WI38 (cell line): Measurements from ENCODE around the gene ITGA11.

Source experiments
- H3K4me3 ChIP-seq: 2 replicates; pipeline ENCODE4 v1.5.1; 2011; ENCODE audit warnings: low read depth, mild to moderate bottlenecking, control low read depth, low read length
- CTCF ChIP-seq: IDR thresholded peaks from 2 replicates; pipeline ENCODE4 v1.5.1; 2012; ENCODE audit warnings: low read depth, mild to moderate bottlenecking, control low read depth, low read length

ITGA11 gene

GRCh38 chr15:68385671-68386586 lies 46.0 kb downstream of the ITGA11 start:
- no peak for TF ChIP-seq CTCF
- H3K4me3 ChIP-seq, result no peak overlapping the region

DNA sequence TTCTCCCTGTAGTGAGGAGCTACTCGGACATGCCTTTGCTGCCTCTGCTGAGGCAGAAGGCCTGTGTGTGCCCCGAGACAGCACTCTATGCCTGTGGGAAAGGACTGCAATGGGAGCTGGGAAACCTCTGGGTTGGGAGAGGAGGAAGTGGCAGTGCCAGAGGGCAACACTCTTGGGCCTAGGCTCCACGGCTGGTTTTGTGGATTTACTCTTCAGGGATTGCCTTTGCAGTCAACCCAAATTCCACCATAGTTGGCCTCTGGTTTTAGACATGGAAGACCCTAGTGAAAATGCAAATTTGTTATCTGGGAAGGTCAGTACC lies 46.8 kb downstream of the ITGA11 start:
- no peak for TF ChIP-seq CTCF
- no peak overlapping the region for H3K4me3 ChIP-seq

GRCh38 chr15:68384451-68385239 lies 47.3 kb downstream of the ITGA11 start:
- no peak for TF ChIP-seq CTCF
- H3K4me3 ChIP-seq, result no peak overlapping the region

DNA sequence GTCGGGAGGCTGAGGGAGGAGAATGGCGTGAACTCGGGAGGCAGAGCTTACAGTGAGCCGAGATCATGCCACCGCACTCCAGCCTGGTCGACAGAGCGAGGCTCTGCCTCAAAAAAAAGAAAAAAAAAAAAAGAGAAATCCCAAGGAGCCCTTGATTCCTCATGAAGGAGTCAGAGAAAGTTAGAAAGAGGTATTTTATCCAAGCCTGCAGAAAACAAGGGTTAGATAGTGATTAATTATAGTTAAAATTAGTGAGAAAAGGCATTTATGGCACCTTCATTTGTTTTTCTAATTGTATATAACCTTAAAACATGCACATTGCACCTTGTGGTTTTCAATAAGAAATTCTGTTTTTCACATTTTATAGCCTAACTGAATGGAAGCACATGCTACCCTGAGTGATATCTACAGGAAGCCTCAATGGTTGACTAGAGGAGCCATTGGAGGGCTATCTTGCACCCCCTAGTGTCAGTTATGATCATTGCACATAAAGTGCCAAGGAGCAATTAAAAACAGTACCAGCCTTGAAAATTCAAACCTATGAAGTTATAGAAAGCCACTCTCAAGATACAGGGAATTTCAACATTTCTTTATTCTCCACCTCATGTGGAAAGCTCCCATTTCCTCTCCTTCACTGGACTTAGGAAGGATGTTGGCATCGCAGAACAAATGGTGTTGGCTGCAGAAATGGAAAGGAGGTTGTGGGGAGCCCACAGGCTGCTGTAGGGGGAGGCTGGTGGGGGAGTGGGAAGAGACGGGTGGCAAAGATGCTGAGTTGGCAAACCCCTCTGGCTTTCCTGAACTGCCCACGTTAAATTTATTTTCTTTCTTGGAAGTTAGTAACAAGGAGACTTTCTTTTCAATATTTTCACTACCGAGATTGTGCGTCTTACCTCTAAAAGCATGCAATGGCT lies 48.5 kb downstream of the ITGA11 start:
- TF ChIP-seq CTCF, result peak; percentile 64
- no peak overlapping the region for H3K4me3 ChIP-seq

DNA sequence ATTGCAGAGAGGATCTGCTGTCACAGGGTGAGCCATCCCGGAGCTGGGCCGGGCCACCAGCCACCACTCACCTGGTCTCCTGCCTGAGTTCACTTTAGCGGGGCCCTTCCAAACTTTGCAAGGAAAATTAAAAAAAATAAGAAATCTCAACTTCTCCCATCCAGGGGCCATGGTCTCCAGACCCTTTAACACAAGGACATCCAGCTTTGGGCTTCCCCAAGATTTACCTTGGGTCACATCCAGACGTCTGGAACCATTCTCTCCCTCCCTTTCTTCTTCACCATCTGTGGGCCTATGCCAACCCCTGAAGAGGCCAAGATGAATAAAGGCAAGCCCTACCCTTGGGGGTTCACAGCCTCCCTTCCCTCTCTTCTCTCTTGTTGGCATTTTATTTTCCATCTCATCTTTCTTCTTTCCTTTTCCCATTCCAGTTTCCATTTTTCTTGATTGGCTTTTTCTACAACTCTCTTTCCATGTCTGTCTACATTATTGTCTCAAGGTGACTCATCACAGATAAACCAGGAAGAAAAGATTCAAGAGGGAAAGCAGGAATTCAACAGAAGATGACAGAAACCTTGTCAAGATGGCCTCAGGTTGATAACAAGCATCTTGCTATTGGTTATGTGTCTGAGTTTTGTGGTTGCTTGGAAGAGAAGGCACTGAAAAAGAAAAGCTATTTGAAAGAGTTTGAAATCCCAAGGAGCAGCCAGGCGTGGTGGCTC lies 49.5 kb downstream of the ITGA11 start:
- H3K4me3 ChIP-seq, result no peak overlapping the region
- TF ChIP-seq CTCF, result no peak

DNA sequence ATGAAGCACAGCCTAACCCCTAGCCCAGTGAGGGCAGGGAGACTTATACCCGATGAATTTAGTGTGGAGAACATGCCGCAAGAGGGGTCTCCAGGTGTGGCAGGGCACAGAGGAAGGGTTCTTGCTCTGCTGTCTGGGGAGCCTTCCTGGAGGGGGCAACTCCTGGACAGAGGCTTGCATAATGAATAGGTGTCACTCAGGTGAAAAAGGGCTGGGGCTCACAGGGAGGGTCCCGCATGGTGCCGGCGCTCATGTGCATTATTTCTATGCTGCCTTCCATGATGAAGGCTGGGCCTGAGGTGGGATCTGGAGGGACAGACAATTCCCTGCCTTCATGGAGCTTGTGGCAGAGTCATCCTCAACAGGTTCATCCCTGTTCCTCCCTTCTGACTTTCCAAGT lies 51.5 kb downstream of the ITGA11 start:
- no peak for TF ChIP-seq CTCF
- H3K4me3 ChIP-seq, result no peak overlapping the region
